Prostate gland (tissue), 2 donors: ENCODE data around the gene ST6GAL1.

ENCODE experiments used
- POLR2A ChIP-seq: fragments of 450-650 bp; IDR thresholded peaks from one replicate; pipeline ENCODE4 v1.6.1; 2016; ENCODE audit warnings: antibody characterized with exemption, mild to moderate bottlenecking
- POLR2AphosphoS5 ChIP-seq: sonication (generic); formaldehyde crosslinking; IDR thresholded peaks from one replicate; pipeline ENCODE4 v1.6.1; 2017; ENCODE audit warnings: antibody characterized with exemption
- TF ChIP-seq, protein P1 (sequence below), 4 experiments: fragments of 200-600 bp in 2 of 4; fragments of 450-650 bp in 2 of 4; sonication (generic) in 2 of 4; IDR thresholded peaks; 1 replicate in 3 of 4; 2 replicates in 1 of 4; pipeline ENCODE4 v1.5.1; 2016 to 2019; ENCODE audit warnings: antibody characterized with exemption in 4 of 4, mild to moderate bottlenecking in 2 of 4, moderate library complexity in 2 of 4

DNA sequence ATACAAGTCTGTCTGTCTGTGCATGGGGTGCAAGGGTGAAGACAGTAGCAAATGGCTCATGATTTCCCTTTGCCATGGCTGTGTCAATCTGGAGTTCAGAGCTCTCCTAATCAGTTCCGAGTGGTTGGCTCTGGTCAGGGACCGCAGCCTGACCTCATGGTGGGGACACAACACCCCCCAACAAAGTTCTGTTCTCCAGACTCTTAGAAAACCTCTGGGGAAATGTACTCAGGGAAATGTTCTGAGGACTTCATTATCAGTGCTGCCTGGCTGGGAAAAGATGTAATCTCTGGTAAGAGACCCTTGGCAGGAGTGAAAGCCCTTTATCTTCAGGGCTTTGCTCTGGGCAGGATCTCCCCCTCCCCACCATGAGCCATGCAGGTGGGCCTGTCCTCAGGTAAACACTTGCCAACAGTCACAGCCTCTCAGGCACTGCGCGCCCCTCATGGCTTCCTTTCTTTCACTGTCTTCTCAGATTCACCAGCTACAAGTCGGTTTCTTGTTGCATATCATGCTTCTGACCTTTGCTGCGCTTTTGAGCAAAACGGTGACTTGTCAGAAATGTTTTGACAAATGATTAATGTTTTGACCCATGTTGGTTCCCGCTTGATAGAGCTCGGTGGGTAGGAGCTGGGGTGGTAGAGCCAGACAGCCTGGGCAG lies 95.5 kb downstream of the ST6GAL1 start:
- TF ChIP-seq, protein P1, sequence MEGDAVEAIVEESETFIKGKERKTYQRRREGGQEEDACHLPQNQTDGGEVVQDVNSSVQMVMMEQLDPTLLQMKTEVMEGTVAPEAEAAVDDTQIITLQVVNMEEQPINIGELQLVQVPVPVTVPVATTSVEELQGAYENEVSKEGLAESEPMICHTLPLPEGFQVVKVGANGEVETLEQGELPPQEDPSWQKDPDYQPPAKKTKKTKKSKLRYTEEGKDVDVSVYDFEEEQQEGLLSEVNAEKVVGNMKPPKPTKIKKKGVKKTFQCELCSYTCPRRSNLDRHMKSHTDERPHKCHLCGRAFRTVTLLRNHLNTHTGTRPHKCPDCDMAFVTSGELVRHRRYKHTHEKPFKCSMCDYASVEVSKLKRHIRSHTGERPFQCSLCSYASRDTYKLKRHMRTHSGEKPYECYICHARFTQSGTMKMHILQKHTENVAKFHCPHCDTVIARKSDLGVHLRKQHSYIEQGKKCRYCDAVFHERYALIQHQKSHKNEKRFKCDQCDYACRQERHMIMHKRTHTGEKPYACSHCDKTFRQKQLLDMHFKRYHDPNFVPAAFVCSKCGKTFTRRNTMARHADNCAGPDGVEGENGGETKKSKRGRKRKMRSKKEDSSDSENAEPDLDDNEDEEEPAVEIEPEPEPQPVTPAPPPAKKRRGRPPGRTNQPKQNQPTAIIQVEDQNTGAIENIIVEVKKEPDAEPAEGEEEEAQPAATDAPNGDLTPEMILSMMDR (IDR thresholded peaks at IDR 0.05) = no peak
- TF ChIP-seq POLR2AphosphoS5 (no peak), POLR2A (no peak)
